Naive thymus-derived CD8-positive, alpha-beta T cell (primary cell): ENCODE data around the gene C12orf57. TPM values are rescaled to one million over a fixed set of nuclear protein-coding genes. Genes with fewer than 3 reads are reported as not detected.
A peak's percentile ranks its signal among the peaks of the same experiment; 100 is the strongest.

ENCODE experiments used
- ATAC-seq, 2 donors: fragments of 150-1000 bp; cut with Tn5 transposase in 1 of 2; sonication (Bioruptor Pico), chemical (Tn5 transposase) in 1 of 2; 1 replicate in 1 of 2; 2 replicates in 1 of 2; pipeline ENCODE4 v1.10.0; 2021; ENCODE audit warnings: mild to moderate bottlenecking in 2 of 2, moderate library complexity in 2 of 2
- POLR2A ChIA-PET: fragments of 350-600 bp; sonication (Branson Sonifier 250); formaldehyde crosslinking; loops from one replicate; lab custom pipeline; 2021; ENCODE audit warnings: antibody characterized with exemption; lab: Charles Lee
- DNase-seq, 10 donors: peaks; one replicate each; pipeline versions ENCODE4 v3.0.0 to v3.0.0-alpha.2; 2020 to 2022
- H3K27ac Mint-ChIP-seq, 10 donors: one replicate each; pipeline ENCODE4 v1.8.0; 2020 to 2022; ENCODE audit warnings: mild to moderate bottlenecking in 10 of 10, mixed read lengths in 10 of 10, moderate library complexity in 4 of 10, inconsistent platforms in 1 of 10
- H3K27me3 Mint-ChIP-seq, 5 donors: one replicate each; pipeline ENCODE4 v1.8.0; 2021 to 2022; ENCODE audit warnings: mixed read lengths in 5 of 5
- H3K36me3 Mint-ChIP-seq, 3 donors: one replicate each; pipeline ENCODE4 v1.8.0; 2020 to 2022; ENCODE audit warnings: mixed read lengths in 3 of 3, mild to moderate bottlenecking in 2 of 3, inconsistent platforms in 1 of 3
- H3K4me1 Mint-ChIP-seq, 4 donors: one replicate each; pipeline ENCODE4 v1.8.0; 2021 to 2022; ENCODE audit warnings: mixed read lengths in 4 of 4
- H3K4me3 Mint-ChIP-seq, 10 donors: one replicate each; pipeline ENCODE4 v1.8.0; 2020 to 2022; ENCODE audit warnings: mild to moderate bottlenecking in 10 of 10, mixed read lengths in 10 of 10, moderate library complexity in 6 of 10, inconsistent platforms in 1 of 10
- H3K9me3 Mint-ChIP-seq, 9 donors: one replicate each; pipeline ENCODE4 v1.8.0; 2020 to 2022; ENCODE audit warnings: mixed read lengths in 9 of 9, mild to moderate bottlenecking in 3 of 9, inconsistent platforms in 1 of 9, moderate library complexity in 1 of 9
- microRNA-seq: library from miRNA; unstranded; fragments of <30 nt; microRNA quantifications from one replicate; pipeline ENCODE4 v1.2.0, GENCODE V29; 2022; ENCODE audit warnings: borderline microRNAs expressed
- polyA plus RNA-seq, 3 donors: library from polyadenylated mRNA; unstranded; fragments of 300-500 nt; fragmentation: Illumina TruSeq; gene quantifications; one replicate each; pipeline ENCODE4 v1.2.3, GENCODE V29; 2021
- total RNA-seq, 8 experiments: library from RNA in 2 of 8; stranded (reverse) in 2 of 8; gene quantifications; one replicate each; pipeline ENCODE4 v1.2.3 and lab custom pipeline; 2021 to 2026

C12orf57 gene
- total and polyA plus RNA-seq, 5 experiments from 2014 or later: 329 to 519 (median 399) TPM

- H3K27me3 Mint-ChIP-seq: no peaks in the 10 kb centered on the region
- H3K9me3 Mint-ChIP-seq: no peaks in the 10 kb centered on the region
- POLR2A ChIA-PET: interaction anchor here (0.5 kb wide), 1 partner anchor 1109 kb away, joined by 4 read pairs; no protein-coding TSS in a partner anchor
- H3K4me3 Mint-ChIP-seq: no peak overlapping the region
- ATAC-seq: no peak
- H3K4me1 Mint-ChIP-seq: peaks cover 2 to 17% (median 5%) of the 10 kb centered on the region in 4 donors
- no peak for DNase-seq
- H3K27ac Mint-ChIP-seq: peak overlapping the region in 3 of 10 donors; percentile 17 to 79 (median 38)
- peaks cover 0 to 80% (median 6%) of the 10 kb centered on the region in 3 donors for H3K36me3 Mint-ChIP-seq
These were observed 34.4 kb downstream of the C12orf57 start for GRCh38 chr12:6978188-6978587.

- no peak overlapping the region for H3K4me3 Mint-ChIP-seq
- no peaks in the 10 kb centered on the region for H3K27me3 Mint-ChIP-seq
- peak overlapping the region in 4 of 10 donors; percentile 3 to 79 (median 28) for H3K27ac Mint-ChIP-seq
- H3K4me1 Mint-ChIP-seq: peaks cover 2 to 12% (median 4%) of the 10 kb centered on the region in 4 donors
- peaks cover 0 to 82% (median 9%) of the 10 kb centered on the region in 3 donors for H3K36me3 Mint-ChIP-seq
- no peak for ATAC-seq
- POLR2A ChIA-PET: interaction anchor here (0.5 to 1.2 kb wide), 2 partner anchors 40 to 1109 kb away, joined by 3 to 4 read pairs; partner anchors contain the start of gene LPCAT3
- no peaks in the 10 kb centered on the region for H3K9me3 Mint-ChIP-seq
- DNase-seq: no peak
These were observed 34.8 kb downstream of the C12orf57 start for GRCh38 chr12:6978611-6979011.

GRCh38 chr12:6979021-6979420 is 35.2 kb downstream of the C12orf57 start:
- Mint-ChIP-seq H3K27me3 (no peaks in the 10 kb centered on the region), H3K9me3 (no peaks in the 10 kb centered on the region), H3K4me1 (peaks cover 0 to 9% (median under 1%) of the 10 kb centered on the region in 4 donors), H3K4me3 (no peak overlapping the region), H3K27ac (peak overlapping the region in 4 of 10 donors; percentile 10 to 60 (median 30)), H3K36me3 (peaks cover 0 to 78% (median 9%) of the 10 kb centered on the region in 3 donors)
- no peak for DNase-seq
- POLR2A ChIA-PET: interaction anchor here (1.0 to 1.2 kb wide), 2 partner anchors 25 to 39 kb away, joined by 3 to 5 read pairs; partner anchors contain the start of gene LPCAT3
- no peak for ATAC-seq

GRCh38 chr12:6979453-6979852 is 35.6 kb downstream of the C12orf57 start:
- H3K27me3 Mint-ChIP-seq: no peaks in the 10 kb centered on the region
- no peaks in the 10 kb centered on the region for H3K9me3 Mint-ChIP-seq
- ATAC-seq (no peak), DNase-seq (no peak)
- H3K36me3 Mint-ChIP-seq: peaks cover 0 to 73% (median 9%) of the 10 kb centered on the region in 3 donors
- H3K4me1 Mint-ChIP-seq: peaks cover 0 to 9% (median under 1%) of the 10 kb centered on the region in 4 donors
- POLR2A ChIA-PET: interaction anchor here (0.6 to 1.2 kb wide), 3 partner anchors 24 to 75 kb away, joined by 3 to 5 read pairs (median 3); partner anchors contain the start of gene LPCAT3
- no peak overlapping the region for H3K4me3 Mint-ChIP-seq
- H3K27ac Mint-ChIP-seq: peak overlapping the region in 3 of 10 donors; percentile 10 to 60 (median 44)

- ATAC-seq (no peak), DNase-seq (no peak)
- POLR2A ChIA-PET: interaction anchor here (0.6 to 1.2 kb wide), 4 partner anchors 24 to 74 kb away, joined by 3 to 5 read pairs (median 3); partner anchors contain the start of genes LPCAT3 and RNU7-1
- peak overlapping the region in 4 of 10 donors; percentile 44 to 75 (median 54) for H3K27ac Mint-ChIP-seq
- H3K4me1 Mint-ChIP-seq: peaks cover 0 to 9% (median under 1%) of the 10 kb centered on the region in 4 donors
- no peaks in the 10 kb centered on the region for H3K27me3 Mint-ChIP-seq
- H3K4me3 Mint-ChIP-seq: no peak overlapping the region
- peaks cover 0 to 67% (median 9%) of the 10 kb centered on the region in 3 donors for H3K36me3 Mint-ChIP-seq
- no peaks in the 10 kb centered on the region for H3K9me3 Mint-ChIP-seq
These were observed 36.3 kb downstream of the C12orf57 start for GRCh38 chr12:6980075-6980474.

GRCh38 chr12:6980740-6981139 is 36.9 kb downstream of the C12orf57 start:
- H3K36me3 Mint-ChIP-seq: peaks cover 0 to 63% (median 9%) of the 10 kb centered on the region in 3 donors
- DNase-seq: no peak
- H3K9me3 Mint-ChIP-seq: no peaks in the 10 kb centered on the region
- H3K4me1 Mint-ChIP-seq: peaks cover 0 to 9% (median under 1%) of the 10 kb centered on the region in 4 donors
- H3K27ac Mint-ChIP-seq: peak overlapping the region in 4 of 10 donors; percentile 24 to 75 (median 50)
- H3K27me3 Mint-ChIP-seq: no peaks in the 10 kb centered on the region
- POLR2A ChIA-PET: interaction anchor here (1.0 kb wide), 1 partner anchor 37 kb away, joined by 3 read pairs; the partner anchor contains the start of gene RNU7-1
- no peak for ATAC-seq
- H3K4me3 Mint-ChIP-seq: no peak overlapping the region

GRCh38 chr12:6981152-6982052 is 37.6 kb downstream of the C12orf57 start:
- DNase-seq (no peak), ATAC-seq (no peak)
- Mint-ChIP-seq H3K36me3 (peaks cover 0 to 62% (median 6%) of the 10 kb centered on the region in 3 donors), H3K9me3 (no peaks in the 10 kb centered on the region), H3K4me1 (peaks cover 0 to 9% (median under 1%) of the 10 kb centered on the region in 4 donors), H3K4me3 (no peak overlapping the region), H3K27ac (peak overlapping the region in 7 of 10 donors; percentile 29 to 62 (median 43)), H3K27me3 (no peaks in the 10 kb centered on the region)
- POLR2A ChIA-PET: no interaction called here

GRCh38 chr12:6982532-6982931 is 38.7 kb downstream of the C12orf57 start:
- Mint-ChIP-seq H3K9me3 (no peaks in the 10 kb centered on the region), H3K4me1 (peaks cover 0 to 9% (median 2%) of the 10 kb centered on the region in 4 donors), H3K4me3 (no peak overlapping the region), H3K36me3 (peaks cover 0 to 58% (median 6%) of the 10 kb centered on the region in 3 donors), H3K27ac (peak overlapping the region in 2 of 10 donors; percentile 15 to 29), H3K27me3 (no peaks in the 10 kb centered on the region)
- DNase-seq: no peak
- no peak for ATAC-seq
- POLR2A ChIA-PET: no interaction called here

- no peak overlapping the region for H3K4me3 Mint-ChIP-seq
- H3K27ac Mint-ChIP-seq: no peak overlapping the region
- POLR2A ChIA-PET: no interaction called here
These were observed 44.2 kb downstream of the C12orf57 start for GRCh38 chr12:6987956-6988553.

More at GRCh38 chr12:6987956-6988553, 44.2 kb downstream of the C12orf57 start:
- H3K36me3 Mint-ChIP-seq: peaks cover 0 to 48% (median 7%) of the 10 kb centered on the region in 3 donors
- no peak for ATAC-seq
- H3K4me1 Mint-ChIP-seq: peaks cover 0 to 2% (median 0%) of the 10 kb centered on the region in 4 donors
- no peak for DNase-seq
- no peaks in the 10 kb centered on the region for H3K9me3 Mint-ChIP-seq
- H3K27me3 Mint-ChIP-seq: no peaks in the 10 kb centered on the region

Small RNA genes lying within 50 kb of the gene (microRNA-seq; reads per million reads assigned to microRNA genes)
- 175 reads per million, percentile 70 among the genes with 10 or more reads in this experiment for gene MIR141
- 425 reads per million, percentile 78 among the genes with 10 or more reads in this experiment for gene MIR200C

Other genes with a start within 250 kb of the C12orf57 start
- gene PIANP, start 243.2 kb upstream of the C12orf57 start, total RNA-seq: 1 to 10 TPM in 1 of 2 experiments, under 1 TPM in 1; 0.41 to 1.2 TPM
- under 1 TPM in 2 of 3 donors, not detected in 1; 0.06 to 0.30 TPM for gene PIANP, start 243.2 kb upstream of the C12orf57 start, polyA plus RNA-seq
- gene COPS7A, start 220.0 kb upstream of the C12orf57 start, total RNA-seq: 10 to 100 TPM; 27.0 to 35.4 TPM
- 10 to 100 TPM; 34.9 to 42.4 (median 36.2) TPM for gene COPS7A, start 220.0 kb upstream of the C12orf57 start, polyA plus RNA-seq
- gene MLF2, start 190.9 kb upstream of the C12orf57 start, total RNA-seq: 10 to 100 TPM; 87.6 to 98.9 TPM
- 100 to 1,000 TPM in 2 of 3 donors, 10 to 100 TPM in 1; 98.5 to 133 (median 126) TPM for gene MLF2, start 190.9 kb upstream of the C12orf57 start, polyA plus RNA-seq
- gene PTMS, start 177.7 kb upstream of the C12orf57 start, total RNA-seq: under 1 TPM in 1 of 2 experiments, not detected in 1; 0.55 TPM
- 1 to 10 TPM in 1 of 3 donors, not detected in 2; 4.8 TPM for gene PTMS, start 177.7 kb upstream of the C12orf57 start, polyA plus RNA-seq
- gene LAG3, start 171.5 kb upstream of the C12orf57 start, total RNA-seq: under 1 TPM; 0.60 to 0.75 TPM
- 10 to 100 TPM in 1 of 3 donors, under 1 TPM in 2; 0.47 to 14.5 (median 0.59) TPM for gene LAG3, start 171.5 kb upstream of the C12orf57 start, polyA plus RNA-seq
- gene CD4, start 154.5 kb upstream of the C12orf57 start, total RNA-seq: 1 to 10 TPM; 1.4 to 1.5 TPM
- 1 to 10 TPM in 1 of 3 donors, under 1 TPM in 2; 0.39 to 1.3 (median 0.53) TPM for gene CD4, start 154.5 kb upstream of the C12orf57 start, polyA plus RNA-seq
- not detected for gene GPR162, start 122.2 kb upstream of the C12orf57 start, total RNA-seq
- not detected for gene GPR162, start 122.2 kb upstream of the C12orf57 start, polyA plus RNA-seq
- 1 to 10 TPM; 8.6 to 9.7 TPM for gene P3H3, start 115.6 kb upstream of the C12orf57 start, total RNA-seq
- gene P3H3, start 115.6 kb upstream of the C12orf57 start, polyA plus RNA-seq: under 1 TPM; 0.42 to 0.73 (median 0.67) TPM
- gene GNB3, start 103.1 kb upstream of the C12orf57 start, total RNA-seq: 1 to 10 TPM; 3.8 to 5.6 TPM
- gene GNB3, start 103.1 kb upstream of the C12orf57 start, polyA plus RNA-seq: not detected
- 1 to 10 TPM; 2.6 to 2.7 TPM for gene CDCA3, start 92.7 kb upstream of the C12orf57 start, total RNA-seq
- gene CDCA3, start 92.7 kb upstream of the C12orf57 start, polyA plus RNA-seq: 1 to 10 TPM in 1 of 3 donors, under 1 TPM in 1, not detected in 1; 0.50 to 1.4 TPM
- gene USP5, start 91.9 kb upstream of the C12orf57 start, total RNA-seq: 10 to 100 TPM; 72.7 to 78.9 TPM
- gene USP5, start 91.9 kb upstream of the C12orf57 start, polyA plus RNA-seq: 10 to 100 TPM; 55.3 to 69.2 (median 56.7) TPM
- 100 to 1,000 TPM; 159 to 163 TPM for gene TPI1, start 76.5 kb upstream of the C12orf57 start, total RNA-seq
- 100 to 1,000 TPM; 372 to 497 (median 479) TPM for gene TPI1, start 76.5 kb upstream of the C12orf57 start, polyA plus RNA-seq
- 10 to 100 TPM; 22.0 to 23.3 TPM for gene SPSB2, start 70.7 kb upstream of the C12orf57 start, total RNA-seq
- 10 to 100 TPM; 10.1 to 10.6 (median 10.2) TPM for gene SPSB2, start 70.7 kb upstream of the C12orf57 start, polyA plus RNA-seq
- 10 to 100 TPM; 10.1 to 10.5 TPM for gene LRRC23, start 39.2 kb upstream of the C12orf57 start, total RNA-seq
- 1 to 10 TPM; 4.7 to 9.9 (median 8.8) TPM for gene LRRC23, start 39.2 kb upstream of the C12orf57 start, polyA plus RNA-seq
- 100 to 1,000 TPM; 141 to 144 TPM for gene ENO2, start 29.4 kb upstream of the C12orf57 start, total RNA-seq
- gene ENO2, start 29.4 kb upstream of the C12orf57 start, polyA plus RNA-seq: 10 to 100 TPM; 19.4 to 29.2 (median 19.7) TPM
- 10 to 100 TPM; 25.7 to 30.3 TPM for gene ATN1, start 16.1 kb upstream of the C12orf57 start, total RNA-seq
- 1 to 10 TPM in 2 of 3 donors, under 1 TPM in 1; 0.35 to 1.4 (median 1.1) TPM for gene ATN1, start 16.1 kb upstream of the C12orf57 start, polyA plus RNA-seq
- gene RNU7-1, start 206 bp upstream of the C12orf57 start, total RNA-seq: not detected
- gene RNU7-1, start 206 bp upstream of the C12orf57 start, polyA plus RNA-seq: not detected
- 100 to 1,000 TPM; 235 to 247 TPM for gene PTPN6, start 7.3 kb downstream of the C12orf57 start, total RNA-seq
- gene PTPN6, start 7.3 kb downstream of the C12orf57 start, polyA plus RNA-seq: 100 to 1,000 TPM; 182 to 425 (median 260) TPM
- 100 to 1,000 TPM; 159 to 173 TPM for gene PHB2, start 26.6 kb downstream of the C12orf57 start, total RNA-seq
- 100 to 1,000 TPM in 2 of 3 donors, 10 to 100 TPM in 1; 97.0 to 115 (median 108) TPM for gene PHB2, start 26.6 kb downstream of the C12orf57 start, polyA plus RNA-seq
- 10 to 100 TPM; 71.1 to 72.5 TPM for gene EMG1, start 26.9 kb downstream of the C12orf57 start, total RNA-seq
- 10 to 100 TPM; 59.7 to 66.4 (median 64.7) TPM for gene EMG1, start 26.9 kb downstream of the C12orf57 start, polyA plus RNA-seq
- 10 to 100 TPM; 17.0 to 18.5 TPM for gene LPCAT3, start 74.5 kb downstream of the C12orf57 start, total RNA-seq
- 10 to 100 TPM; 17.0 to 22.7 (median 19.9) TPM for gene LPCAT3, start 74.5 kb downstream of the C12orf57 start, polyA plus RNA-seq
- 1 to 10 TPM; 2.3 to 3.3 TPM for gene C1S, start 116.7 kb downstream of the C12orf57 start, total RNA-seq
- gene C1S, start 116.7 kb downstream of the C12orf57 start, polyA plus RNA-seq: under 1 TPM in 1 of 3 donors, not detected in 2; 0.15 TPM
- gene C1R, start 148.4 kb downstream of the C12orf57 start, total RNA-seq: 1 to 10 TPM; 1.4 to 1.5 TPM
- 1 to 10 TPM; 1.5 to 3.2 (median 2.5) TPM for gene C1R, start 148.4 kb downstream of the C12orf57 start, polyA plus RNA-seq
- 10 to 100 TPM; 20.7 to 24.1 TPM for gene C1RL, start 165.2 kb downstream of the C12orf57 start, total RNA-seq
- gene C1RL, start 165.2 kb downstream of the C12orf57 start, polyA plus RNA-seq: 1 to 10 TPM; 3.7 to 5.7 (median 4.8) TPM
- 1 to 10 TPM in 1 of 2 experiments, under 1 TPM in 1; 0.69 to 1.1 TPM for gene RBP5, start 184.9 kb downstream of the C12orf57 start, total RNA-seq
- gene RBP5, start 184.9 kb downstream of the C12orf57 start, polyA plus RNA-seq: not detected
- gene CLSTN3, start 186.3 kb downstream of the C12orf57 start, total RNA-seq: 10 to 100 TPM; 21.7 to 24.8 TPM
- 1 to 10 TPM; 2.9 to 6.4 (median 5.8) TPM for gene CLSTN3, start 186.3 kb downstream of the C12orf57 start, polyA plus RNA-seq
- gene PEX5, start 245.7 kb downstream of the C12orf57 start, total RNA-seq: 10 to 100 TPM; 30.8 to 31.2 TPM
- gene PEX5, start 245.7 kb downstream of the C12orf57 start, polyA plus RNA-seq: 10 to 100 TPM; 13.4 to 19.8 (median 14.1) TPM